Right lobe of liver (tissue), 4 donors: ENCODE measurements around the gene SEC22A.

Source experiments
- POLR2A ChIP-seq: fragments of 450-650 bp; IDR thresholded peaks from one replicate; pipeline ENCODE4 v1.6.1; 2017; ENCODE audit warnings: antibody characterized with exemption, mild to moderate bottlenecking
- TF ChIP-seq, protein P1 (sequence below), 4 donors: fragments of 200-600 bp in 3 of 4; fragments of 450-650 bp in 1 of 4; IDR thresholded peaks; one replicate each; pipeline versions ENCODE4 v1.5.1 to v1.8.0; 2016 to 2022; ENCODE audit warnings: antibody characterized with exemption in 4 of 4, mild to moderate bottlenecking in 2 of 4
- donor health status: DM: no; HTN: no; CAD: no.
- donor health status: DM: no; HTN: no; CAD: no.
- donor health status: DM: no; HTN: yes; CAD: no.

DNA sequence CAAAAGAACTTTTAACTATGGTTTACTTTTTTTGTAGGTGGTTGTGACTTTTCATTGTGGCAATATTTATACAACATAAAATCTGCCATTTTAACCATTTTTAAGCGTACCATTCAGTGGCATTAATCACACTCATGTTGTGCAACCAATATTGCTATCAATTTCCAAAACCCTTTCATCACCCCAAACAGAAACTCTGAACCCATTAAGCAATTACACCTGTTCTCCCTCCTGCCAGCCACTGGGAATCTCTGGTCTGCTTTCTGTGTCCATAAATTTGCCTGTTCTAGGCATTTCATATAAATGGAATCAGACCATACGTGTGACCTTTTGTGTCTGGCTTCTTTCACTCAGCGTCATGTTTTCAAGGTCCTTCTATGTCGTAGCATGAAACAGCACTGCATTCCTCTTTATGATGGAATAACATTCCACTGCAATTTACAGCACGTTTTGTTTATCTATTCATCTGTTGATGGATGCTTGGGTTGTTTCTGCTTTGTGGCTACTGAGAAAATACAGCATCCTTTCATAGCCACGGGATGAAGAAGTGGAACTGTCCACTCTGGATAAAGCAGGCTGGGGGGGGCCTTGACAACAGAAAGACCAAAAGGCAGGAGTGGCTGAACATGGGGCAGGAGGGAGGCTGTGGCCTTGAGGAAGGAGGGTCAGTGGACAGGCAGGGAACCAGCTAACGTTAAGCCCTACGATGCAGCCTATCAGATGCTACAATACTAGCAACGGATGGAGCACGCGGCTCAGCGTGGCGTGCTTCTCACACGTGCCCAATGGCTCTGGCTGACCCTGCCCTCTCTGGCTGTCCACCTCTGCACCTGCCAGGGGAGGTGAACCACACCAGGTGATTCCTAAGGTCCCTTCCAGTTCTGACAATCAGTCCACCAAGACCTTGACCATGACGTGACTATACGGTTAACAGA, 110.9 kb downstream of the SEC22A start:
- TF ChIP-seq, protein P1, sequence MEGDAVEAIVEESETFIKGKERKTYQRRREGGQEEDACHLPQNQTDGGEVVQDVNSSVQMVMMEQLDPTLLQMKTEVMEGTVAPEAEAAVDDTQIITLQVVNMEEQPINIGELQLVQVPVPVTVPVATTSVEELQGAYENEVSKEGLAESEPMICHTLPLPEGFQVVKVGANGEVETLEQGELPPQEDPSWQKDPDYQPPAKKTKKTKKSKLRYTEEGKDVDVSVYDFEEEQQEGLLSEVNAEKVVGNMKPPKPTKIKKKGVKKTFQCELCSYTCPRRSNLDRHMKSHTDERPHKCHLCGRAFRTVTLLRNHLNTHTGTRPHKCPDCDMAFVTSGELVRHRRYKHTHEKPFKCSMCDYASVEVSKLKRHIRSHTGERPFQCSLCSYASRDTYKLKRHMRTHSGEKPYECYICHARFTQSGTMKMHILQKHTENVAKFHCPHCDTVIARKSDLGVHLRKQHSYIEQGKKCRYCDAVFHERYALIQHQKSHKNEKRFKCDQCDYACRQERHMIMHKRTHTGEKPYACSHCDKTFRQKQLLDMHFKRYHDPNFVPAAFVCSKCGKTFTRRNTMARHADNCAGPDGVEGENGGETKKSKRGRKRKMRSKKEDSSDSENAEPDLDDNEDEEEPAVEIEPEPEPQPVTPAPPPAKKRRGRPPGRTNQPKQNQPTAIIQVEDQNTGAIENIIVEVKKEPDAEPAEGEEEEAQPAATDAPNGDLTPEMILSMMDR (IDR thresholded peaks at IDR 0.05), result peak in 1 of 4 donors; percentile 4
- no peak for TF ChIP-seq POLR2A
